ENCODE measurements around the gene MRPL19. TPM values are rescaled to one million over a fixed set of nuclear protein-coding genes. Genes with fewer than 3 reads are reported as not detected.

MRPL19 gene
- total and polyA plus RNA-seq, 2 of the 13 experiments (the other 11 are each of a cell fraction or from before 2014, with no cell fraction given), result 43.2 to 163 TPM

DNA sequence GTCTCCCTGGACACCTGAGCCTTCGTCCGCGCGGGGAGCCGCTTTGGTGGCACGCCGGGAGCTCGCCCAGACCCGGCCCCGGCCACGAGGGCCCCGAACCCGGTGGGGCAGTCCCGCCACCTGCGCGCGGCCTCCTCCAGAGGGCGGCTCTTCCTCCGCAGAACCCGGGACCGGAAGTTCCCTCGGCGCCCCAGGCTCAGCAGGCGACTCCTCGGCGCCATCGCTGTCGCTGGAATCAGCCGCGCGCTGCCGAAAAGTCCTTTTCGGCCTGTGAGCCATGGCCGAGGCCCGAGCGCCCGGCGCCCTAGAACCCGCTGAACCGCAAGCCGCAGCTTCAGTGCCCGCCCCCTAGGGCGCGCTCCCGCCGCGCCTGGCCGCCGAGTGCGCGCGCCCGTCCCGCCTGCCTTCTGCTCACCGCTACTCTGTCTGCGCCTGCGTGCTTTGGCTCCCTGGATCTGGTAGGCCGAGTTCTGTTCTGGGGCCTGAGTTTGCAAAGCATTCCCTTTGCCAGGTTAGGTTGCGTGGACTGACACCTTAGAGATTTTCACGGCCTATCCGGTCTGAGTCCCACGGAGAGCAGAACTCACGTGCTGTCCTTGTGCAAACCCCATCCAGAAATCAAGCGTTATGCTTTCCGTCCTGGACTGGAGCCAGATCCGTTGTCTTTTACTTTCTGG, 64.1 kb downstream of the MRPL19 start, which contains the start of gene GCFC2 (continued):
- peak; percentile 99 for TF ChIP-seq PRMT3 (CRISPR knock-in tag; IDR thresholded peaks at IDR 0.05; ENCODE audit: borderline replicate concordance, low read depth)
- TF ChIP-seq THYN1 (CRISPR knock-in tag; IDR thresholded peaks at IDR 0.05; ENCODE audit: borderline replicate concordance, low read depth), result peak; percentile 97
- peak; percentile 99 for TF ChIP-seq TBX2 (CRISPR knock-in tag; IDR thresholded peaks at IDR 0.05; ENCODE audit: borderline replicate concordance)
- peak; percentile 64 for TF ChIP-seq HMG20A (CRISPR knock-in tag; IDR thresholded peaks at IDR 0.05; ENCODE audit: borderline replicate concordance)
- peak; percentile 99 for TF ChIP-seq ZNF225 (CRISPR knock-in tag; IDR thresholded peaks at IDR 0.05)
- TF ChIP-seq RXRA (CRISPR knock-in tag; IDR thresholded peaks at IDR 0.05), result peak; percentile 93
- peak; percentile 95 for TF ChIP-seq ZMYM2 (CRISPR knock-in tag; IDR thresholded peaks at IDR 0.05)
- TF ChIP-seq, protein P1, sequence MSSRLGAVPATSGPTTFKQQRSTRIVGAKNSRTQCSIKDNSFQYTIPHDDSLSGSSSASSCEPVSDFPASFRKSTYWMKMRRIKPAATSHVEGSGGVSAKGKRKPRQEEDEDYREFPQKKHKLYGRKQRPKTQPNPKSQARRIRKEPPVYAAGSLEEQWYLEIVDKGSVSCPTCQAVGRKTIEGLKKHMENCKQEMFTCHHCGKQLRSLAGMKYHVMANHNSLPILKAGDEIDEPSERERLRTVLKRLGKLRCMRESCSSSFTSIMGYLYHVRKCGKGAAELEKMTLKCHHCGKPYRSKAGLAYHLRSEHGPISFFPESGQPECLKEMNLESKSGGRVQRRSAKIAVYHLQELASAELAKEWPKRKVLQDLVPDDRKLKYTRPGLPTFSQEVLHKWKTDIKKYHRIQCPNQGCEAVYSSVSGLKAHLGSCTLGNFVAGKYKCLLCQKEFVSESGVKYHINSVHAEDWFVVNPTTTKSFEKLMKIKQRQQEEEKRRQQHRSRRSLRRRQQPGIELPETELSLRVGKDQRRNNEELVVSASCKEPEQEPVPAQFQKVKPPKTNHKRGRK (CRISPR knock-in tag; IDR thresholded peaks at IDR 0.05), result peak; percentile 90
- TF ChIP-seq KDM4B (CRISPR knock-in tag; IDR thresholded peaks at IDR 0.05), result peak; percentile 83
- peak; percentile 93 for TF ChIP-seq YY1 (IDR thresholded peaks at IDR 0.05; ENCODE audit: insufficient read depth, insufficient replicate concordance, low read depth, low read length)
- TF ChIP-seq, protein P2, sequence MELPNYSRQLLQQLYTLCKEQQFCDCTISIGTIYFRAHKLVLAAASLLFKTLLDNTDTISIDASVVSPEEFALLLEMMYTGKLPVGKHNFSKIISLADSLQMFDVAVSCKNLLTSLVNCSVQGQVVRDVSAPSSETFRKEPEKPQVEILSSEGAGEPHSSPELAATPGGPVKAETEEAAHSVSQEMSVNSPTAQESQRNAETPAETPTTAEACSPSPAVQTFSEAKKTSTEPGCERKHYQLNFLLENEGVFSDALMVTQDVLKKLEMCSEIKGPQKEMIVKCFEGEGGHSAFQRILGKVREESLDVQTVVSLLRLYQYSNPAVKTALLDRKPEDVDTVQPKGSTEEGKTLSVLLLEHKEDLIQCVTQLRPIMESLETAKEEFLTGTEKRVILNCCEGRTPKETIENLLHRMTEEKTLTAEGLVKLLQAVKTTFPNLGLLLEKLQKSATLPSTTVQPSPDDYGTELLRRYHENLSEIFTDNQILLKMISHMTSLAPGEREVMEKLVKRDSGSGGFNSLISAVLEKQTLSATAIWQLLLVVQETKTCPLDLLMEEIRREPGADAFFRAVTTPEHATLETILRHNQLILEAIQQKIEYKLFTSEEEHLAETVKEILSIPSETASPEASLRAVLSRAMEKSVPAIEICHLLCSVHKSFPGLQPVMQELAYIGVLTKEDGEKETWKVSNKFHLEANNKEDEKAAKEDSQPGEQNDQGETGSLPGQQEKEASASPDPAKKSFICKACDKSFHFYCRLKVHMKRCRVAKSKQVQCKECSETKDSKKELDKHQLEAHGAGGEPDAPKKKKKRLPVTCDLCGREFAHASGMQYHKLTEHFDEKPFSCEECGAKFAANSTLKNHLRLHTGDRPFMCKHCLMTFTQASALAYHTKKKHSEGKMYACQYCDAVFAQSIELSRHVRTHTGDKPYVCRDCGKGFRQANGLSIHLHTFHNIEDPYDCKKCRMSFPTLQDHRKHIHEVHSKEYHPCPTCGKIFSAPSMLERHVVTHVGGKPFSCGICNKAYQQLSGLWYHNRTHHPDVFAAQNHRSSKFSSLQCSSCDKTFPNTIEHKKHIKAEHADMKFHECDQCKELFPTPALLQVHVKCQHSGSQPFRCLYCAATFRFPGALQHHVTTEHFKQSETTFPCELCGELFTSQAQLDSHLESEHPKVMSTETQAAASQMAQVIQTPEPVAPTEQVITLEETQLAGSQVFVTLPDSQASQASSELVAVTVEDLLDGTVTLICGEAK (IDR thresholded peaks at IDR 0.05), result no peak
- TF ChIP-seq, protein P2 (CRISPR knock-in tag; IDR thresholded peaks at IDR 0.05), result peak; percentile 98
- peak; percentile 95 for TF ChIP-seq ASH2L (IDR thresholded peaks at IDR 0.05; ENCODE audit: insufficient read length, low read depth, low read length)
- peak; percentile 99 for TF ChIP-seq ZNF30 (CRISPR knock-in tag; IDR thresholded peaks at IDR 0.05)
- TF ChIP-seq RBM22 (optimal IDR thresholded peaks at IDR 0.05; ENCODE audit: low read length), result no peak
- peak; percentile 99 for TF ChIP-seq THAP8 (CRISPR knock-in tag; IDR thresholded peaks at IDR 0.05; ENCODE audit: borderline replicate concordance)
- TF ChIP-seq ZNF672 (CRISPR knock-in tag; IDR thresholded peaks at IDR 0.05), result peak; percentile 97

All from HepG2 (cell line).